Psoas muscle (tissue), 8 donors: ENCODE data around the gene AFF1. TPM values are rescaled to one million over a fixed set of nuclear protein-coding genes. Genes with fewer than 3 reads are reported as not detected.

ENCODE experiments used
- ATAC-seq, 4 donors: fragments of 200-7000 bp; cut with Tn5 transposase; one replicate each; pipeline ENCODE4 v1.9.1; 2020; ENCODE audit warnings: moderate library complexity in 3 of 4, mild to moderate bottlenecking in 2 of 4
- DNase-seq, 2 donors: peaks; one replicate each; pipeline ENCODE4 v3.0.0-alpha.2; 2020
- H3K27ac ChIP-seq: fragments of 200-600 bp; one replicate; pipeline ENCODE4 v1.8.0; 2022
- H3K27me3 ChIP-seq, 3 donors: fragments of 200-600 bp in 1 of 3; one replicate each; pipeline versions ENCODE4 v1.6.1 to v1.8.0; 2013 to 2022; ENCODE audit warnings: low read length in 2 of 3, mild to moderate bottlenecking in 2 of 3, moderate library complexity in 1 of 3; ENCODE audit not compliant: insufficient read depth in 3 of 3
- H3K36me3 ChIP-seq, 2 donors: fragments of 200-600 bp in 1 of 2; one replicate each; pipeline versions ENCODE4 v1.6.1 to v1.8.0; 2013 to 2022; ENCODE audit warnings: low read depth in 1 of 2, mild to moderate bottlenecking in 1 of 2, moderate library complexity in 1 of 2; ENCODE audit not compliant: insufficient read depth in 1 of 2
- H3K4me1 ChIP-seq: fragments of 200-600 bp; one replicate; pipeline ENCODE4 v1.8.0; 2022
- H3K4me3 ChIP-seq: fragments of 200-600 bp; one replicate; pipeline ENCODE4 v1.8.0; 2022; ENCODE audit warnings: mild to moderate bottlenecking
- H3K9me3 ChIP-seq: fragments of 200-600 bp; one replicate; pipeline ENCODE4 v1.8.0; 2022
- CTCF ChIP-seq: fragments of 200-600 bp; IDR thresholded peaks from one replicate; pipeline ENCODE4 v1.8.0; 2022; ENCODE audit warnings: antibody characterized with exemption
- WGBS, 3 donors: extraction: QIAGEN DNeasy Blood & Tissue Kit; methylation state at CpG; one replicate each; pipeline versions ENCODE4 v1.1.6 to v1.1.7; 2013; 5-methylcytosine and 5-hydroxymethylcytosine counted together
- intact Hi-C, 2 donors: fragments of 100-400 bp; cut with DNase I; formaldehyde crosslinking; loops; one replicate each; pipeline versions ENCODE4 v1.11.0 to v1.14.2; 2022
- polyA plus RNA-seq, 3 donors: library from polyadenylated mRNA; stranded (reverse); fragments of 200-250 nt; gene quantifications; one replicate each; pipeline ENCODE4 v1.2.3, GENCODE V29; 2013
- total RNA-seq, 4 donors: library from RNA; stranded (reverse); fragmentation: NEBNext Ultra II Directional in 2 of 4; extraction: Animal tissue kit (Norgen Biotek cat#: 25700) in 2 of 4; gene quantifications; one replicate each; pipeline versions ENCODE4 v1.2.1 to v1.2.4, GENCODE V29; 2021 to 2023
- donor health status: healthy with polysubstance abuse.
- donor health status: DM: no; HTN: no; CAD: no; lungs with moderate emphysema.
- donor health status: Bipolar disorder and iron deficiency.
- donor health status: healthy.
- donor health status: DM: yes; HTN: yes; CAD: no.
- donor health status: DM: no; HTN: no; CAD: no.
- donor health status: DM: no; HTN: no; CAD: no.
- donor health status: DM: yes; HTN: yes; CAD: no.

AFF1 gene
- total and polyA plus RNA-seq, 7 donors, result 62.7 to 171 (median 120) TPM

DNA sequence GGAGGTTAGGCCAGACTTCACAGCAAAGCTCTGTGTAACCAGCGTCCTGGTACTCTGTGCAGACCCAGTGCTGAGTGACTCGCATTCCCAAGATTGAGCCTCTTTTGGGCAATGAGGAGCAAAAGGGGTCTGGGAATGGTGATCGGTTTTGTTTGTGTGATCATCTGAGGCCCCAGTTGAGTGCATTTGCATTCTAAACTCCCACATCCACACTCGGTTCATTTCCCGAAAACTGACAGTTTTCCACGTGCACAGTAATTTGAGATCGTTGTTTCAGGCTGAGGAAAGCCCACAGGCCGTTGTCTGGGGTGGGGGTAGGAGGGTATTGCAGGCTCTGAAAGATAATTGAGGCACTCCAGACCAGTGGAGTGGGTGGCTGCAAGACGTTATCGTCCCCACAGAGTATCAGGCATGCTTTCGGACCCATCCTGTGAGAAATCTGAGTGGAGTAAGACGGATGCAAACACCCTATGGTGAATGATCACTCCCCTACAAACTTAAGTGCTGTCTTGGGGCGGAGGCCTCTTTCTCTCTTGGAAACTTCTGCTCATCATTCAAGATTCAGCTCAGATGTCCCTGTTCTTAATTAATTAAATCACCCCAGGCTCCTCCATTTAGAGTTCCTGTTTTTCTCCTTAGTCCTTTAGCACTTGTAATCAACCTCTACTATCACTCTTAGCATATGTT is 96.1 kb downstream of the AFF1 start:
- H3K9me3 ChIP-seq, result no peaks in the 10 kb centered on the region
- intact Hi-C loops, result loop anchor here in 1 of 2 donors (2.0 kb wide), 1 partner anchor 16 kb away; no protein-coding TSS in a partner anchor
- DNase-seq (no peak), ATAC-seq (peak in 1 of 4 donors; percentile 16)
- H3K27ac ChIP-seq, result peak overlapping the region; percentile 91
- H3K36me3 ChIP-seq, result no peaks in the 10 kb centered on the region
- no peaks in the 10 kb centered on the region for H3K27me3 ChIP-seq
- 16 to 38% (median 23%) methylated on average over 13 of the region's 13 CpGs for WGBS, 3 donors
- peaks cover 100% of the 10 kb centered on the region for H3K4me1 ChIP-seq
- H3K4me3 ChIP-seq, result peak overlapping the region; percentile 27
- TF ChIP-seq CTCF, result no peak

- Histone ChIP-seq H3K9me3 (no peaks in the 10 kb centered on the region), H3K27ac (peak overlapping the region; percentile 91), H3K4me3 (peak overlapping the region; percentile 27), H3K36me3 (no peaks in the 10 kb centered on the region), H3K4me1 (peaks cover 100% of the 10 kb centered on the region), H3K27me3 (no peaks in the 10 kb centered on the region)
- no peak for TF ChIP-seq CTCF
- 6 to 11% (median 8%) methylated on average over 2 of the region's 2 CpGs for WGBS, 3 donors
- intact Hi-C loops, result loop anchor here in 1 of 2 donors (2.0 kb wide), 1 partner anchor 17 kb away; no protein-coding TSS in a partner anchor
- DNase-seq (no peak), ATAC-seq (no peak)
Observed at GRCh38 chr4:87031920-87032319, 97.1 kb downstream of the AFF1 start.

GRCh38 chr4:87032884-87033533 is 98.2 kb downstream of the AFF1 start:
- Histone ChIP-seq H3K4me3 (peak overlapping the region; percentile 20), H3K4me1 (peaks cover 100% of the 10 kb centered on the region), H3K27me3 (no peaks in the 10 kb centered on the region), H3K27ac (peak overlapping the region; percentile 91), H3K9me3 (no peaks in the 10 kb centered on the region), H3K36me3 (no peaks in the 10 kb centered on the region)
- DNase-seq (no peak), ATAC-seq (no peak)
- 61 to 65% (median 63%) methylated on average over 3 of the region's 3 CpGs for WGBS, 3 donors
- intact Hi-C loops, result no loop called here
- no peak for TF ChIP-seq CTCF

DNA sequence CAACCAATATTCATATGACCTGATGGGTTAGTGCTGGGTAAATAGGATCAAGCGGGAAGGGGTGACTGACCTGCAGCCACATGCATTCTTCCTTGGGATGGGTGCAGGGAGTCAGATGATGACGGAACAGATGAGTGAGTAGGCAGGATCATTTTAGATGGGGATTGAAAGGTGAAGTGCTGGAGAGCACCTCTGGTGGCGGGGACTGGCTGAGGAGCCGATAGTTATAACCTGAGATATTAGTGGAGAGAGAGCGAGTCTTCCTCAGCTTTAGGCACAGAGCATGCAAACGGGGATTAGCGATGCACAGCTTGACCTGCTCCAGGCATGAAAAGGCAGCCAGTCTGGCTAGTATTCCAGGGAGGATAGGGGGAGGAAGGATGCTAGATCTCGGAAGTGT is 99.1 kb downstream of the AFF1 start:
- Histone ChIP-seq H3K36me3 (no peaks in the 10 kb centered on the region), H3K4me3 (peak overlapping the region; percentile 20), H3K27ac (peak overlapping the region; percentile 91), H3K4me1 (peaks cover 99% of the 10 kb centered on the region), H3K27me3 (no peaks in the 10 kb centered on the region), H3K9me3 (no peaks in the 10 kb centered on the region)
- peak; percentile 32 for TF ChIP-seq CTCF
- DNase-seq (no peak), ATAC-seq (peak; percentile 36 to 63 (median 47))
- intact Hi-C loops, result no loop called here
- 30 to 61% (median 36%) methylated on average over 8 of the region's 8 CpGs for WGBS, 3 donors
